Amniotic epithelial cell (primary cell): Measurements from ENCODE around the gene RBM7.

ENCODE experiments used
- DNase-seq: peaks from one replicate; pipeline ENCODE4 v3.0.0-alpha.2; 2010; ENCODE audit warnings: low read depth

Gene RBM7, protein sequence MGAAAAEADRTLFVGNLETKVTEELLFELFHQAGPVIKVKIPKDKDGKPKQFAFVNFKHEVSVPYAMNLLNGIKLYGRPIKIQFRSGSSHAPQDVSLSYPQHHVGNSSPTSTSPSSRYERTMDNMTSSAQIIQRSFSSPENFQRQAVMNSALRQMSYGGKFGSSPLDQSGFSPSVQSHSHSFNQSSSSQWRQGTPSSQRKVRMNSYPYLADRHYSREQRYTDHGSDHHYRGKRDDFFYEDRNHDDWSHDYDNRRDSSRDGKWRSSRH

DNA sequence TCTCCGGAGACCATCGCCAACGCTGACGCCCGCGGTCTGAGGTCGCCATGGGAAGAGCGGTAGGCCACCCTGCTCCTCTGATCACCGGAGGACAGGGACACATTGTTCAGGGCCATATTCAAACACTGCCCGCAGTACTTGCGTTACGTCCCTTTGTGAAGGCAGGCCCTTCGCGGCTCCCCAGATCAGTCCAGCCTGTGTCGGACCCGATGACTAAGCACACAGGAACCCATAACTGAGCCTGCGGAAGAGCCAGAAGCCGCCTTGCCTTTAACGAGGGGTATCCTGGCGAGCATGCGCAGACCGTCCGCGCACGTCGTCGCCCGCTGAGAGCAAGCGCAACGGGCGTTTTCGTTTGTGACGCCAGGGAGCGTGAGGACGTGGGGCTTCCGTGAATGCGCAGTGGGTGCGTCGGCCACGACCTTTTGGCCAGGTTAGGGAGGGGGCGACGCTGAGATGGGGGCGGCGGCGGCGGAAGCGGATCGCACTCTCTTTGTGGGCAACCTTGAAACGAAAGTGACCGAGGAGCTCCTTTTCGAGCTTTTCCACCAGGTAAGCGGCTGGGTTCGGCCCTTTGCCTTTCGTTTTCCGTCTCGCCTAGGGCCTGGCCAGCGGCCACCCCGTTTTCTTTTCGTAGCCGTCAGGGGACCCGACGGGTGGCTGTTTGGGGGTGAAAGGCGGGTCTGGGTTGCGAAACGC is at the start of gene RBM7, which contains the start of gene C11orf71:
TSS of gene RBM7 (plus strand) at position 451 of the 699 bp plus-strand sequence. CDS start at position 457, 6 bp downstream.
TSS of gene C11orf71 (minus strand) at position 296 of the 699 bp plus-strand sequence. CDS start at position 116, 180 bp downstream.
- DNase-seq = peak; percentile 98

DNA sequence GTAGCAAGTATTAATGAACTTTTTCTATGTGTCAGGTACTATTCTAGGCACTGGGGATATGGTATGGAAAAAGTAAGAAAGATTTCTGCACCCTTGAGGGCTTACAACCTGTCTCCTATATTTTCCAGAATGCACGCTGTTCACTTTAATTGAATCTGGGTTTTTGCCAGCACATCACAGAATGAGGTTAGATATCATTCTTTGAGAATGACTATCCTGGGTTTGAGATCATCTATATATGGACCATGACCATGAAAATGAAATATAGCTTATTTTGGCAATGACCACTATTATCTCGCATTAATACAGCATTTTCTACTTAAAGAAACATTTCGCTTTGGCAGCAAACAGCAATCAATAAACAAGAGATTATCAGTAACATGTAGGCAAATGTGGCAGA is 47.0 kb upstream of the RBM7 start:
- DNase-seq = no peak

DNA sequence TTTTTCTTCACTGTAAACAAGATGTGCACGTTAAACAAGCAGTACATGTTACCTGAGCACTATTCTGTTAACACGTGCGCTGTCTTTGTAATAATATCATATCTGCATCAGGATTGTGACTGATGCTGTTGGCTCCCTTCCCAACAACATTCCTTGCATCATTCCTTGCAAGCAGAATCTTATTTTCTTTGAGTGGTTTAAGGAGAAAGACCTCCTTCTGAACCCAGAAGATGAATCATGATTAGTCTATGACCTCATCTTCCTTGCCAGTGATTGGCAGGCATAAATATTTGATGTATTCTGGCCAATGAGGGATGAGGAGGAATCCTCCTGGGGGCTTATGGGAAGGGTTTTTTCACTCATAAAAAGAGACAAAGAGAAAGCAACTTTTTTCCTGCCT is 46.4 kb upstream of the RBM7 start:
- peak; percentile 96 for DNase-seq

DNA sequence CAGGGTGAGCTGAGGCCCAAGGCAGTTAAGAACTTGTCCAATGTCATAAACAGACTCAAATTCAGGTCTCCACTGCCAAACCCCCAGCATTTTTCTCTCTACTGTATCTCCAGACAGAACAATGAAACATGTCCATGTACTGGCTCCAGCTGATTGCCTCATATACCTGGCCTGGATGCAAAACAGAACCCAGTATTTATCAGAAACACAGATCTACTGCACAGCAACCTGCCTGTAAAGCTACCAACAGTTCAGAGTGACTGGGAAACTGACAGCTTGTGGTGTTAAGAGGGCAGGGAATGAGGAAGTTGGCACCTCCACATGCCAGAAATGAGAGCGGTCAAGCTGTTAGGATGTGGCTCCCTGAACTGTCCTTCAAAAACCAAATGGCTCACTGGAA is 41.8 kb upstream of the RBM7 start:
- peak; percentile 57 for DNase-seq

DNA sequence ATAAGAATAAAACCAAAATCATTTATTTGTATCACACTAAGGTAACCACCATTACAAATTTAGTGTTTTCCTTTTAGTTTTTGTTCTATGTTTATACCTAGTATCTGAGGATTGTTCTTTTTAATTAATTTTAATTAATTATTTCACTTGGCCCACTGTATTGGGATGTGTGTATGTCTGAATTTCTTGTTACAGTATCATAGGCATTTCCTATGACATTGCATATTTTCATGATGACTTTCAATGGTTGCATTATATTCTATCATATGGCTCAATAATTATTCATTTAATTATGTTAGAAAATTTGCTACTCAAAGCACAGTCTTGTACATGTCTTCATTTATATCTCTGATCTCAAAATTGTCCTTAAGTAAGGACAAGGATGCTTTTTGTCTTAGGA is 41.1 kb upstream of the RBM7 start:
- DNase-seq = peak; percentile 10

DNA sequence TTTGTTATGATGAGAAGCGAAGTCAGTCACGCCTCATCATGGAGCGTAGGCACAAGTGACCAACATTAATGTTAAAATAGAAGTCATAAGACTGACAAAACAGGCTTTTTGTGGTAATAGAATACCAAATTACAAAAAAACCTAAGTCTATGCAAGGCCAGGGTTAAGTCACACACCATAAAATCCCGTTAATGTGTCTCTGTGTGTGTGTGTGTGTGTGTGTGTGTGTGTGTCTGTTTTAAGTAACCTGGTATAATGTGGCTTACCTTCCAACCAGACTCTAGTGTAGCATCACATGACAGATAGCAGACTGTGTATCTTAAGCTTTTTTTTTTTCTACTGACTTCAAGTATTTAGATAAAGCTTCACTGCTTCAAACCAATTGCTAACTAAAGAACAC is 38.1 kb upstream of the RBM7 start:
- no peak for DNase-seq

DNA sequence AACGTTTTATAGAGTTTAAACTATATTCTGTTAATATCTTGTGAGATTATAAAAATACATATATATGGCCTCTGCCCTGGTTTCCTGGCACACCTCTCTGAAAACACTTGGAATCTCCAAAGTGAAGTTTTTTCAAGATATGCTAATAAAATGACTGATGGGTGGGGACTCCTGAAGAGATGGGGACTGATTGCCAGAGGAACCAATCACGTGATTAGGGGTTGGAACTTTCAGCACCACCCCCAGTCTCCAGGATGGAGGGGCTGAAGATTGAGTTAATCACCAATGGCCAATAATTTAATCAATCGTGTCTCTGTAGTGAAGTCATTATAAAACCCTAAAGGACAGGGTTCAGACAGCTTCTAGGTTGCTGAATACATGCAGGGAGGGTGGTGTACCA is 37.5 kb upstream of the RBM7 start:
- no peak for DNase-seq

DNA sequence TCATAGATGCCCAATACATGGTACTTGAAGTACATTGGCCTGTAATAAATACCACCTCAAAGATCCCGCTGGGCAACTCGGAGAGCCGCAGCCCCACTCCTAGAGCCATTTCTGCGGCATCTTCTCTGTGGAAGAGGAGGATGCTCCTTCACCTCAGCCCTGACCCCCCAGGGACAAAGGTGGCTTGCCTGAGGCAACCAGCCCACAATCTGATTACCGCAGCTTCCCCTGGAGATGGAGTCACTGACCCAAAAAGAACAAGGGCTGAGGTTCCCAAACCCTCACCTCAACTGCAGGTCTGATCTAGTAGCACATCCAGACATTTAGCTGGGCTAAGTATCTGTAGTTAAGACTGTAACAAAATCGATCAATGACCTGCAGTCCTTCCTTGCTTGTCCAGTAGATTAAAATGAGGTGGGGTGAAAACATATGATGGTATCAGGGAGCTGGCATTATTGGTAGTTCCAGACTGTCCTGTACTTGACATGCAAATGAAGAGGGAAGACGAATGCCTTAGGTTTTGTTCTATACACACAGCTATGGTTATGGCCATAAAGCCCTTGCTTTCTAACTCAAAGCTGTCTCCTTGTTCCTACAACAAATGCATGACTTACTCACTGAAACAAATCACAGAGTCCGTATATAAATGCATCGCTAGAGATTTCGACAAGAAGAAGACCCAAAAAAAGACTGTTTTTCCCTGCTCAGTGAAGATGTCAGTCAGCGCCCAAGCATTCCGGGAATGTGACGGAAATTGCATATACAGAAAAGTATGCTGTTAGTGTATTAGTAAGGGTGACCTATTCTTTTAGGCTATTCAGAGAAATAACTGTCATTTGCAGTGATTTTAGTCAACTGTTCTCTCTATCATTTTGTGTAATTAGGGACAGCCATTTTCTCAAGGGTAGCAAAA is 33.9 kb upstream of the RBM7 start:
- peak; percentile 76 for DNase-seq

DNA sequence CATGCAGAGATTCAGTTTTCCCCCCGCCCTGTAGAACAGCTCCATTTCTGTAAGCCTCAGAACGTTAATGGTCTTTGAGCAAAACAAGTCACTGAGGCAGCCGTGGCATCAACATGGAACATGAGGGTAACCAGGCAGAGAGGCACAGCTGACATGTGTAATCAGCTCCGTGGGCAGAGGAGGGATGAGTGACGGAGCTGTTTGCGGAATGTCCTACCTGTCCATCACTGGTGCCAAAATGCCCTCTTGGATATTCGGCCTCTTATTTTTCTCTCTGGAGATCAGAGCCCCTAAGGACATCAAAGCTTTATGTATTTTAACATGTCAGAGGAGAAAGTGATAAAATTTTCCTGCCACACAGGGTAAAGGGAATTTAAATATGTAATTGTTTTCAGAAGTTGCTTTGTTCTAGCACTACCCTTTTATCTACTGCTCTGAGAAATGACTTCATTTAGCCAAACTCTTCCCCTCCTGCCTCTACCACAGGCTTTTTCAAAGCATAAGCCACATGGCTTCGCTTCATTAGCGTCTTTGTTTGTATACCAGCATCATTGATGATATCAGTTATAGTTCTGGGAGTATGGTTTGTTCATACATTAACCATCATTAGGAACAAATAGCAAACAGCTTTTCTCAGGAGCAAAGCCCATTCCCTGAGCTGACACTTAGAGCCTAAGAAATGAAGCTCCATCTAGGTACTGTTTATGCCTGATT is 33.1 kb upstream of the RBM7 start:
- DNase-seq = no peak

DNA sequence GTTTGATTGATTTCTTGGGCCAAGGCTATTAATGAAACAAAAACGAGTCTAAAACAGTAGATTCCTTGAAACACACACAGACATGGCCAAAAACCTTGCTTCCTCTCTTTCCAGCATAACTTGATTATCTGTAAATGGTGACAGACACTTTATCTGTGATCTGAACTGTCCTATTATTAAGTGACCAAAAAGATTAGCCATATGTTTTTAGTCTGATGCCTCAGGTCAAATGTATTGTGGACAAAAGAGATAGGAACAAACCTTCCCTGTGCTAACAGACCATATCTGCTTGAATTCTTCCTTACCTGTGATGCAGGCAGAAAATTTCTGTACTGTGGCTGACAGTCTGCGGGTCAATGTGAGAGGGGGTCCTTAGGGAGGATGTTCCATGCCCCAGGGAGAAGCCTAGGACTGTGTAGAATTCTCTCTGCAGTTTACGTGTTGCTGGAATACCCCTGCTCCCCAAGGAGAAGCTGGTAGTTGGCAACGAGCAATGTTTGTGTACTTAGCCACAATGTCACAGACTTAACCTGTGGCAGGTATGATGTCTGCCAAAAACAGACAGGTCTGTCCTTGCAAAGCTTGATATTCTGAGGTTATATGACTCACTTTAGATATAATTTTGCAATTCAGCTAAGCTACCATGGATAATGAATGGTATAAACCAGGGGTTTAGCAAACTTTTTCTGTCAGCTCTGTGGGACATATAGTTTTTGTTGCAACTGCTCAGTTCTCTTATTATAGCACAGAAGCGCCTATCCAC is 31.4 kb upstream of the RBM7 start:
- DNase-seq = no peak

DNA sequence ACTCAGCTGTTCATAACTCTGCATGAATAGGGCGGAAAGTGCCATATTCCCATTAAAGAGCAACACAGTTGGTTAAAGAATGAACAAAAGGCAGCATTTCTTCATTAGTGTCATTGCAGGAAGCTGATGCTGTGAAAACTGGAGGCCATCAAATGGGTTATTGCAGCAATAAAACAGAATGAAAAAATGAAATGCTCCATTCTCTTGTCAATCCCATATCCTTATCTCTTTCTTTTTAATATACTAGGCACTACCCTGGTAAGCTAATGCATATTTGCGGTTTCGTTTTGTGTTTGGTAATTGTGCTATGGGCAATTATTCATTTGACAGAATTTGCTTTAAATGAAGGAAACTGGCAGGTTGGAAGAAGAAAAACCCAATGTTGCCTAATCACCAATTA is 25.4 kb upstream of the RBM7 start:
- no peak for DNase-seq

DNA sequence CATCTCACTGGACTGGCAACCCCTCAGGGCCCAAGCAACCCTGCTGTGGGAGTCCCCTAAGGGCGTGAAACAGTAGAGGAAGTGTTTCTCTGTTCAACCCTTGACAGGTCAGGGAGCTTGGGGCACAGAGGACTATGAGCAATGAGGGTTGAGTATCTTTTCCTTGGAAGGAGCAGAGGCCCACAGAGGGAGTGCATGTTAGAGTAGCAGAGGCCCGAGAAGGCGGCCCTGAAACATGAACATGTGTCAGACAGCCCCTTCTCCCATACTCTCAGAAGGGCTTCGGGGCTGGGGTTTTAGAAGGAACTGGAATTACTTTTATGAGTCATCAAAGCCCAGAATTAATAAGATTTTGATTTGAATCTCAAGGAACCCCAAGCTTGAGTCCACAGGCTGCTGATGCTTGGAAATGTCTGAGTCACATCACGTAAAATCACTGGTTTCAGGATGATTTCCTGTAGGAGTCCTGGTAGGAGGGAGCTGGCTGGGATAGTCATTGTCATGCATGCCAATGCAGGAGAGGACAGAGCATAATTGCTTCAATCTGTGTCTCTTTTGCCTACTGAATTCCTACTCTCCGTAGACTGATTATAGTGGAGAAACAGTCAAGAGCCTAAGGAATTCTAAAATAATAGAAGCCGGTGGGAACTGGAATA is 22.7 kb upstream of the RBM7 start:
- no peak for DNase-seq

DNA sequence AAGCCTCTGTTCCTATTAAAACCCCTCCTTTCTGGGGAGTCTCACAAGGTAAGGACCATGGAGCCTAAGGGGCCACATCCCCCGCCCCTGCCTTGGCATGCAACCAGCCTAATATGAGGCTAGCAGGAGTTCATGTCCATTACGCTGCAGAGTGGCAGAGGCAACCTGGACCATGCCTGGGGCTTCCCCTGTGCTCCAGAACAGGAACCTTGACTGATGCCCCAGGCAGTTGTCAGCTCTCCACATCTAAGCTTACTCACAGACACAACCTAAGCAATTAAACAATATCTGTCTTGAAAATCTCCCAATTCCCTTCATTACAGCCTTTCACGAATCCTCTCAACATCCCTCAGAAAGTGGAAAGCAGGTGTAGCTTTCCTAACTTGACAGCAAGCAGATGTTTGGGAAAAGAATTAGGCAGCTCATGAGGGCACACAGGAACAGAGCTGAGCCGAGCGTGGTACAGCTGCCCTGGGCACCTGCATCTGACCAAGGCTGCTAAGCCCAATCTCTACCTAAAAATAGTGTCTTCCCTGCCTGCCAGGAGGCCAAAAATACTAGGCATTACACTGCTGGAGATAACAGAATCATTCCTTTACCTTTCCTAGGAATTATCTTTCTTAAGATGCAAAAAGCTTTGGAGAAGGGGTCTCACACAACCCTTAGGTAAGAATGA is 20.9 kb upstream of the RBM7 start:
- DNase-seq = no peak

DNA sequence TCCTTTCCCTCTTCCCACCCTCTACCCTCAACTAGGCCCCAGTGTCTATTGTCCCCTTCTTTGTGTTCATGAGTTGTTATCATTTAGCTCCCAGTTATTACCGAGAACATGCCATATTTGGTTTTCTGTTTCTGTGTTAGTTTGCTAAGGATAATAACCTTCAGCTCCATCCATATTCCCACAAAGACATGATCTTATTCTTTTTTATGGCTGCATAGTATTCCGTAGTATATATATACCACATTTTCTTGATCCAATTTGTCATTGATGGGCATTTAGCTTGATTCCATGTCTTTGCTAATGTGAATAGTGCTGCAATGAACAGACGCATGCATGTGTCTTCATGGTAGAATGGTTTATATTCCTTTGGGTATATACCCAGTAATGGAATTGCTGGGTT is 18.0 kb upstream of the RBM7 start:
- no peak for DNase-seq

DNA sequence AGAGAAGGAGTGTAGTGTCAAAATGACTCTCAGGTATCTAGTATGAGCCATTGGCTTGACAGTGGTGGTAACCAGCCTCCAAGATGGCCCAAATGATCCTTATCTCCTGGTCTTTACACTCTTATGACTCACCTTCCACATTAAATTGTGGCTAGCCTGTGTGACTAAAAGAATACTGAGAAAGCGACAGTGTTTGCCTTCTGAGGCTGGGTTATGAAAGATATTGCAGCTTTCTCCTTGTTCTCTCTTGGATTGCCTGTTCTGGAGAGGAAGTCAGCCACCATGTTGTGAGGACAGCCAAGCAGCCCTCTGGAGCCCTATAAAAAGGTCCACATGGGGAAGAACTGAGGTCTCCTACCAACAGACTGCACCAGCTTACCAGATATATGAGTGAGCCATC is 16.0 kb upstream of the RBM7 start:
- no peak for DNase-seq

DNA sequence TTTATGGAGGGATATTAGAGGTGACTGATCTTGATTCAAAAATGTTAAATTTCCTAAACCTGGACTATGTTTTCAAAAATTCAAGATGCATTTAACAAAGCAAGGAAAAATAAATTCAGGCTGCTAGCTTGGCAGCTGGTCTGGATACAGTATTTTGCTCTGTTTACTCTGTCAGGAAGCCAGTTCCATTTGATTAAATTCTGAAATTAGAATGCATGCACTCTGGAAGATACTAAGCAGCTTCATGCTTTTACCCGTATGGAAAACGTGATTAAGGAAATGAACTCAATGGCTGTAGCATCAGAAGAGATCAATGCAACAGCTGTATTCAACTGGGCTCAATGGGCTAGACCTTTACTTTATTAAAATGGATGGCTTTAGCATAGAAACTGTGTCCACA is 14.3 kb upstream of the RBM7 start:
- no peak for DNase-seq

DNA sequence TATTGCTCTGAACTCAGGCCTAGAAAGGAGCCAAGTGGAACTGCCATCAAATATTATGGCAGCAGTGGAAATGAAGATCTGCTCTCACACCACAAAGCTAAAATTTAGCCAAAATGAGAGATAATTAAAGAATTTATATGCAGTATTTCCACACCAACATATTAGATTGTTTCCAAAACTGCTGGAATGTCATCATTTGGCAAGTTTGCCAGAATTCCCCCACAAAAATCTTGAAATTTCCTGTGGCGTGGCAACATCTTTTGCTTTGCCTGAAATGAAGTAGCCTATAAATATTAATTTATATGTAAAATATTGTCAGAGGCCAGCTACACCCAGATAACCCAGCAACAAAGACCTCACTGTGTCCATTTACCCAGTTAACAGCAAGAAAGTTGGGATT is 13.9 kb upstream of the RBM7 start:
- DNase-seq = no peak

DNA sequence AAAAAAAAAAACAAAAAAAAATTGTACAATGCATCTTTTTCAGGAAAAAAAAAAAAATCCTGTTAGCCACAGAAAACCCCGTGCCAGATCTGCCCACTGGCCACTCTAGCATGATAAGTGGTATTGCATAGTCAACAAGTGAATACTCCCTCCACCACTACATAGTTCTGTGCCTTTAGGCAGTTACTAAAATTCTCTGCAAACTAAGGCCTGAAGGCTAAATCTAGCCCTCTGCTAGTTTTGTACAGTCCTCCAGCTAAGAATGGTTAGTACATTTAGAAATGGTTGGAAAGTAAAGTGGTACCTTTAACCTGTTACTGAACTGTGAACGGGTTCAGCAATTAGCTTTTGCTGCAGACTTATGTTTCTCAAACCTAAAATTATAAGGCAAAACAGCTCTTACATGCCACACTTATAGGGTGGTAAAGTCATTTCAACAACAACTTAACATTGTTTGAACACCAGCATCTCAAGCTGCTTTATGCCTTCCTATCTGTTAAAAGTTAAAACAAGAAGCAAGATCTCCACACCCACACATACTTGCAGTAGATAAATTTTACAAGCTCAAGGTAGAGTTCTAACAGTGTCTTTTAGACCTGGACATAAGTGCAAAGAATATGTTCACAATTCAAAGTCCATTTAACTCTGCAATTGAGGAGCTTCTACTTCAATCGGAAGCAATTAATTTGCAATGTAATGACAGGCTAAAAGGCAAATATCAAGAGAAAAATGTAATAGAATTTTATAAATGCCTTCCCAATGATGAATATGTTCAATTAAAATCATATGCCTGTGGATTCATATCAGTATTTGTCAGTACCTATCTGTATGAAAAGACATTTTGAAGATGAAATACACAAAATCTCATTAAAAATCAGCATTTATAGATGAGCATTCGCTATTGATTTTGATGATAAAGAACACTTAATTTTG is 7.5 kb upstream of the RBM7 start:
- no peak for DNase-seq

DNA sequence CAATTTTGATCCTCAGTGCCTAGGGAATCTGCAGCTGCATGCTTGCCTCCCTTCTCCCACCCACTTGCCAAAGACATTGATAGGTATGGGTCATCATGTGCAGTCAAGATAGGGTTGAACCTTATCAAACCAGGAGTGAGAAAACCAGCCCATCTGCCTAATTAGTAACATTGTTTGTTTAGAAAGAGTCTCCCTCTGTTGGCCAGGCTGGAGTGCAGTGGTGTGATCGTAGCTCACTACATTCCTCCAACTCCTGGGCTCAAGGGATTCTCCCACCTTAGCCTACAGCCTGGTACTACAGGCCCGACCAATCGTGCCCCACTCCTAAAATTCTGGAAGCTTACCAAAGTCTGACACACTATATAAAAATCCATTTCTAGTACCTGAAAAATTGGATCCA is 4.7 kb upstream of the RBM7 start:
- DNase-seq = no peak
